Right atrium auricular region (tissue), 2 donors: Measurements from ENCODE around the gene RPRD1A. TPM values are rescaled to one million over a fixed set of nuclear protein-coding genes. Genes with fewer than 3 reads are reported as not detected.

Experiments
- DNase-seq: peaks from one replicate; pipeline ENCODE4 v3.0.0-alpha.2; 2019; ENCODE audit warnings: low spot score
- H3K27ac ChIP-seq, 2 donors: fragments of 200-600 bp; sonication (generic); 1 replicate in 1 of 2; 2 replicates in 1 of 2; pipeline ENCODE4 v1.5.1; 2016 to 2019
- H3K27me3 ChIP-seq, 2 donors: fragments of 200-600 bp; sonication (generic); one replicate each; pipeline versions ENCODE4 v1.5.1 to v1.6.0; 2017 to 2019
- H3K36me3 ChIP-seq: fragments of 200-600 bp; sonication (generic); one replicate; pipeline ENCODE4 v1.5.1; 2016
- H3K4me1 ChIP-seq, 2 donors: fragments of 200-600 bp; sonication (generic); one replicate each; pipeline versions ENCODE4 v1.5.1 to v1.6.0; 2017 to 2019
- H3K4me3 ChIP-seq, 2 donors: fragments of 200-600 bp; sonication (generic); 1 replicate in 1 of 2; 2 replicates in 1 of 2; pipeline ENCODE4 v1.5.1; 2017 to 2019; ENCODE audit warnings: mild to moderate bottlenecking in 1 of 2, moderate library complexity in 1 of 2
- H3K9me3 ChIP-seq, 2 donors: fragments of 200-600 bp; sonication (generic); one replicate each; pipeline ENCODE4 v1.5.1; 2019
- total RNA-seq, 2 donors: library from RNA; depleted of rRNA; stranded (reverse); fragments of >200 nt; gene quantifications; one replicate each; pipeline ENCODE4 v1.1.0, GENCODE V29; 2016
- TF ChIP-seq, protein P1 (sequence below), 2 donors: fragments of 200-600 bp; sonication (generic); IDR thresholded peaks; one replicate each; pipeline ENCODE4 v1.5.1; 2019; ENCODE audit warnings: antibody characterized with exemption in 2 of 2

RPRD1A gene
- total RNA-seq, 2 donors from 2014 or later, result 34.2 to 51.7 TPM

DNA sequence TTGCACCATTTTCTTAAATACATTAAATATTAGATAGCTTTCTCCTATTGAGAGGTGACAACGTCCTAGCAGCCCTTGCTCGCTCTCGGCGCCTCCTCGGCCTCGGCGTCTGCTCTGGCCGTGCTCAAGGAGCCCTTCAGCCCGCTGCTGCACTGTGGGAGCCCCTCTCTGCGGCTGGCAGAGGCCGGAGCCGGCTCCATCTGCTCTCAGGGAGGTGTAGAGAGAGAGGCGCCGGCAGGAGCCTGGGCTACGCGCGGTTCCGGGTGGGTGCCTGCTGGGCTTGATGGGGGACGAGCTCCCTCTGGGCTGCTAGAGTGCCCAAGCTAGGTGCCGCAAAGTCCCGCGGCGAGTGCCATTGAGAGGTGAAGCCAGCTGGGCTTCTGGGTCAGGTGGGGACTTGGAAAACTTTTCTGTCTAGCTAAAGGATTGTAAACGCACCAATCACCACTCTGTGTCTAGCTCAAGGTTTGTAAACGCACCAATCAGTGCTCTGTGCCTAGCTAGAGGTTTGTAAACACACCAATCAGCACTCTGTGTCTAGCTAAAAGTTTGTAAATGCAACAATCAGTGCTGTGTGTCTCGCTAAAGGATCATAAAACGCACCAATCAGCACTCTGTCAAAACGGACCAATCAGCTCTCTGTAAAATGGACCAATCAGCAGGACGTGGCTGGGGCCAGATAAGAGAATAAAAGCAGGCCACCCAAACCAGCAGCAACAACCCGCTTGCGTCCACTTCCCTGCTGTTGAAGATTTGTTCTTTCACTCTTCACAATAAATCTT lies 3.1 kb downstream of the RPRD1A start:
- no peak for DNase-seq
- Histone ChIP-seq H3K27me3 (no peaks in the 10 kb centered on the region), H3K9me3 (no peaks in the 10 kb centered on the region), H3K36me3 (no peaks in the 10 kb centered on the region), H3K4me3 (no peak overlapping the region), H3K4me1 (peaks cover 0 to 25% of the 10 kb centered on the region in 2 donors), H3K27ac (no peak overlapping the region)
- TF ChIP-seq, protein P1, sequence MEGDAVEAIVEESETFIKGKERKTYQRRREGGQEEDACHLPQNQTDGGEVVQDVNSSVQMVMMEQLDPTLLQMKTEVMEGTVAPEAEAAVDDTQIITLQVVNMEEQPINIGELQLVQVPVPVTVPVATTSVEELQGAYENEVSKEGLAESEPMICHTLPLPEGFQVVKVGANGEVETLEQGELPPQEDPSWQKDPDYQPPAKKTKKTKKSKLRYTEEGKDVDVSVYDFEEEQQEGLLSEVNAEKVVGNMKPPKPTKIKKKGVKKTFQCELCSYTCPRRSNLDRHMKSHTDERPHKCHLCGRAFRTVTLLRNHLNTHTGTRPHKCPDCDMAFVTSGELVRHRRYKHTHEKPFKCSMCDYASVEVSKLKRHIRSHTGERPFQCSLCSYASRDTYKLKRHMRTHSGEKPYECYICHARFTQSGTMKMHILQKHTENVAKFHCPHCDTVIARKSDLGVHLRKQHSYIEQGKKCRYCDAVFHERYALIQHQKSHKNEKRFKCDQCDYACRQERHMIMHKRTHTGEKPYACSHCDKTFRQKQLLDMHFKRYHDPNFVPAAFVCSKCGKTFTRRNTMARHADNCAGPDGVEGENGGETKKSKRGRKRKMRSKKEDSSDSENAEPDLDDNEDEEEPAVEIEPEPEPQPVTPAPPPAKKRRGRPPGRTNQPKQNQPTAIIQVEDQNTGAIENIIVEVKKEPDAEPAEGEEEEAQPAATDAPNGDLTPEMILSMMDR (IDR thresholded peaks at IDR 0.05), result no peak

DNA sequence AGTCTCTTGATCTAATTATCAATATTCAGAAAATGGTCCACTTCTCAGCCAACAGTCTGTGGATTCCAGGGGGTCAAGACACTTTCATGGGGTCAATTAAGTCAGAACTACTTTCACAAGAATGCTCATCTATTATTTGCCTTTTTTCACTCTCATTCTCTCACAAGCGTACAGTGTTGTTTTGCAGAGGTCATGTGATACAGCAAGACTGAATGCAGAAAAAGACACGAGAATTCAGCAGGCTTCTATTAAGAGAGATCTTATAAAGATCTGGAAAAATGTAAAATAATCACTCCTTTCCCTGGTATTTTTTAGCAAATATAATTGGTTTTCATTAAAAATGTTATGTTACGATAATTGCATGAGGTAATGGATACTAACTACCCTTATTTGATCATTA lies 8.7 kb downstream of the RPRD1A start:
- peaks cover 0 to 10% of the 10 kb centered on the region in 2 donors for H3K4me1 ChIP-seq
- no peaks in the 10 kb centered on the region for H3K9me3 ChIP-seq
- no peak overlapping the region for H3K4me3 ChIP-seq
- no peaks in the 10 kb centered on the region for H3K36me3 ChIP-seq
- TF ChIP-seq, protein P1 (IDR thresholded peaks at IDR 0.05), result no peak
- no peak for DNase-seq
- no peak overlapping the region for H3K27ac ChIP-seq
- no peaks in the 10 kb centered on the region for H3K27me3 ChIP-seq

DNA sequence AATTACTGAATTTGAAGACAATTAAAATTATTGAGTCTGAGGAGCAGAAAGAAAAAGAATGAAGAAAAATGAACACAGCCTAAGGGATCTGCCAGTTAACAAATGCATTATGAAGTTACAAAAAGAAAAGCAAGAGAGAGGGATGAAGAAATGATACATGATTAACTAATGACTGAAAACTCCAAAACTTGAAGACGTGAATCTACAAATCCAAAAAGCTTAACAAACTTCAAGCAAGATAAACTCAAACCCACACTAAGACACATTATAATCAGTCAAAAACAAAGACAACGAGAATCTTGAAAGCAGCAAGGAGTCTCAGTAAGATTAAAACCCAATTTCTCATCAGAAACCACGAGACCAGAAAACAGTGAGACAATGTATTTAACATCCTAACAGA lies 15.6 kb downstream of the RPRD1A start:
- Histone ChIP-seq H3K4me3 (no peak overlapping the region), H3K9me3 (peaks cover 0 to 17% of the 10 kb centered on the region in 2 donors)
- TF ChIP-seq, protein P1 (IDR thresholded peaks at IDR 0.05), result no peak

DNA sequence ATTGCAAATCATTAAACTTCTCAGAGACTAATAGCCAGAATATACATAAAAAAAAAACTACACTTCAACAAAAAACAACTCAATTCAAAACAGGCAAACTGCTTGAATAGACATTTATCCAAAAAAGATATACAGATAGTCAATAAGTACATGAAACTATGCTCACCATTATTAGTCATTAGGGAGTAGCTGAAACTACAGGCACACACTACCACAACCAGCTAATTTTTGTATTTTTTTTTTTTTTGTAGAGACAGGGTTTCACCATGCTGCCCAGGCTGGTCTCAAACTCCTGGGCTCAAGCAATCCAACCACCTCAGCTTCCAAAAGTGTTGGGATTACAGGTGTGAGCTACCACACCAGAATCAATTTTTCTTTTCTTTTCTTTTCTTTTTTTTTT lies 16.9 kb downstream of the RPRD1A start:
- Histone ChIP-seq H3K27ac (no peak overlapping the region), H3K36me3 (no peaks in the 10 kb centered on the region), H3K9me3 (peaks cover 0 to 17% of the 10 kb centered on the region in 2 donors), H3K4me1 (peaks cover 0 to 4% of the 10 kb centered on the region in 2 donors), H3K4me3 (no peak overlapping the region), H3K27me3 (no peaks in the 10 kb centered on the region)
- TF ChIP-seq, protein P1 (IDR thresholded peaks at IDR 0.05), result no peak
- DNase-seq, result no peak

More for the DNA sequence above, 15.6 kb downstream of the RPRD1A start:
- Histone ChIP-seq H3K4me1 (peaks cover 0 to 4% of the 10 kb centered on the region in 2 donors), H3K36me3 (no peaks in the 10 kb centered on the region), H3K27ac (no peak overlapping the region), H3K27me3 (no peaks in the 10 kb centered on the region)
- DNase-seq, result no peak

DNA sequence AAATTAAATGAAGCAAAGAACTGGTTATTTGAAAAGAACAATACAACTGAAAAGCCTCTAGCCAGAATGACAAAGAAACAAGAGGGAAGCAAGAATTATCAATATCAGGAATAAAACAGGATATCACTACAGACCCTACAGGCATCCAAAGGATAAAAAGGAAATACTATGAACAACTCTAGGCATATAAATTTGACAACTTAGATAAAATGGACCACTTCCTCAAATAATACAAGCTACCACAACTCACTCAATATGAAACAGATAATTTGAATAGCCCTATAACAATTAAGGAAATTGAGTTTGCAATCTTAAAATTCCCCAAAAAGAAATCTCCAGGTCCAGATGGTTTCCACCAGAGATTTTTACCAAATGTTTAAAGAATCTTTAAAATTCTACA lies 19.8 kb downstream of the RPRD1A start:
- Histone ChIP-seq H3K27me3 (no peaks in the 10 kb centered on the region), H3K36me3 (no peaks in the 10 kb centered on the region), H3K27ac (no peak overlapping the region), H3K9me3 (peaks cover 0 to 17% of the 10 kb centered on the region in 2 donors), H3K4me1 (peaks cover 0 to 7% of the 10 kb centered on the region in 2 donors), H3K4me3 (no peak overlapping the region)
- no peak for DNase-seq
- TF ChIP-seq, protein P1 (IDR thresholded peaks at IDR 0.05), result no peak
